ENCODE data around the gene DOK3.

DOK3 gene

DNA sequence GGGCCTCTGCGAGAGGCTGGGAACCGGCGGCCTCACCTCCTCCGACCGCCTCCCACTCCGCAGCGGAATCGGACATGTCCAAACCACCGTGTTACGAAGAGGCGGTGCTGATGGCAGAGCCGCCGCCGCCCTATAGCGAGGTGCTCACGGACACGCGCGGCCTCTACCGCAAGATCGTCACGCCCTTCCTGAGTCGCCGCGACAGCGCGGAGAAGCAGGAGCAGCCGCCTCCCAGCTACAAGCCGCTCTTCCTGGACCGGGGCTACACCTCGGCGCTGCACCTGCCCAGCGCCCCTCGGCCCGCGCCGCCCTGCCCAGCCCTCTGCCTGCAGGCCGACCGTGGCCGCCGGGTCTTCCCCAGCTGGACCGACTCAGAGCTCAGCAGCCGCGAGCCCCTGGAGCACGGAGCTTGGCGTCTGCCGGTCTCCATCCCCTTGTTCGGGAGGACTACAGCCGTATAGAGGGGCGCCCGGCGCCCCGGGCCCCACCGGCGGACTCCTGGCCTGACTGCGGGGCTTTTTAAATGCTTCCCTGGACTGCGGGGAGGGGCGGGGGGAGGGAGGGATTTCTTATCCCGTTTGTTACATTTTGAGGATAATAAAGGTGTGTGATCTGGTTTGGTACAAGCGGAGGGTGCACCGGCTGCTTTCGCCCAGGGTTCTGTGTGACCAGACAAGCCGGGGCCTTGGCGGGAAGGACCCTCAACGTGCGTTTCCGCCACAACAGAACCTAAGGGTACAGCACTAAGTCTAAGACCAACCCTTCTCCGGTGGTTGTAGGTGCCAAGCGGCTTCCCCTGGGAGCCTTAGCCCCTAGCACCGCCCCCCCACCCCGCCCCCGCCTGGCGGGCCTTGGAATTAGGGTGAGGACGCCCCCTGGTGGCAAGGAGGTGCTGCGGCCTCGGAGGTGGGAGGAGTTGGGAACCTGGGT, 53.7 kb downstream of the DOK3 start:
- TF ChIP-seq PATZ1 (CRISPR knock-in tag; IDR thresholded peaks at IDR 0.05; ENCODE audit: borderline replicate concordance) (no peak), PPARA (CRISPR knock-in tag; IDR thresholded peaks at IDR 0.05; ENCODE audit: borderline replicate concordance) (no peak), TSHZ2 (CRISPR knock-in tag; IDR thresholded peaks at IDR 0.05) (no peak), GLIS3 (CRISPR knock-in tag; IDR thresholded peaks at IDR 0.05) (peak; percentile 80), TCF4 (CRISPR knock-in tag; IDR thresholded peaks at IDR 0.05; ENCODE audit: borderline replicate concordance) (no peak), SNAI2 (CRISPR knock-in tag; IDR thresholded peaks at IDR 0.05) (no peak), POU6F1 (CRISPR knock-in tag; IDR thresholded peaks at IDR 0.05; ENCODE audit: borderline replicate concordance, low read depth) (0 out of 2 replicates have a peak, but pooled peaks have one; percentile 25)
- peak; percentile 37 for ATAC-seq

- peak; percentile 85 for TF ChIP-seq SNAI2 (CRISPR knock-in tag; IDR thresholded peaks at IDR 0.05)
- no peak for TF ChIP-seq ARNTL (CRISPR knock-in tag; IDR thresholded peaks at IDR 0.05; ENCODE audit: borderline replicate concordance, low read depth)
- peak; percentile 45; the same call in 1 of the 2 replicates for TF ChIP-seq TSHZ2 (CRISPR knock-in tag; IDR thresholded peaks at IDR 0.05)
- TF ChIP-seq, protein P1, sequence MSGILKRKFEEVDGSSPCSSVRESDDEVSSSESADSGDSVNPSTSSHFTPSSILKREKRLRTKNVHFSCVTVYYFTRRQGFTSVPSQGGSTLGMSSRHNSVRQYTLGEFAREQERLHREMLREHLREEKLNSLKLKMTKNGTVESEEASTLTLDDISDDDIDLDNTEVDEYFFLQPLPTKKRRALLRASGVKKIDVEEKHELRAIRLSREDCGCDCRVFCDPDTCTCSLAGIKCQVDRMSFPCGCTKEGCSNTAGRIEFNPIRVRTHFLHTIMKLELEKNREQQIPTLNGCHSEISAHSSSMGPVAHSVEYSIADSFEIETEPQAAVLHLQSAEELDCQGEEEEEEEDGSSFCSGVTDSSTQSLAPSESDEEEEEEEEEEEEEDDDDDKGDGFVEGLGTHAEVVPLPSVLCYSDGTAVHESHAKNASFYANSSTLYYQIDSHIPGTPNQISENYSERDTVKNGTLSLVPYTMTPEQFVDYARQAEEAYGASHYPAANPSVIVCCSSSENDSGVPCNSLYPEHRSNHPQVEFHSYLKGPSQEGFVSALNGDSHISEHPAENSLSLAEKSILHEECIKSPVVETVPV (CRISPR knock-in tag; IDR thresholded peaks at IDR 0.05) = no peak
- TF ChIP-seq ZNF70 (CRISPR knock-in tag; IDR thresholded peaks at IDR 0.05) = 0 out of 2 replicates have a peak, but pooled peaks have one; percentile 22
- no peak for TF ChIP-seq ZNF8 (CRISPR knock-in tag; IDR thresholded peaks at IDR 0.05)
- TF ChIP-seq ZFP3 (CRISPR knock-in tag; IDR thresholded peaks at IDR 0.05) = peak; percentile 68; the same call in 1 of the 2 replicates
- no peak for TF ChIP-seq TOX (CRISPR knock-in tag; IDR thresholded peaks at IDR 0.05; ENCODE audit: borderline replicate concordance)
- ATAC-seq = peak; percentile 31
Measured at GRCh38 chr5:177455036-177455660, 54.5 kb downstream of the DOK3 start.

- ATAC-seq = peak; percentile 55
- TF ChIP-seq ZNF565 (CRISPR knock-in tag; conservative IDR thresholded peaks at IDR 0.05; ENCODE audit: low read depth) = peak; percentile 81; the same call in 1 of the 2 replicates
- TF ChIP-seq SNAI2 (CRISPR knock-in tag; IDR thresholded peaks at IDR 0.05) = peak; percentile 51; the same call in 1 of the 2 replicates
- peak; percentile 72; the same call in 1 of the 2 replicates for TF ChIP-seq CSDC2 (CRISPR knock-in tag; IDR thresholded peaks at IDR 0.05)
- TF ChIP-seq ZFP3 (CRISPR knock-in tag; IDR thresholded peaks at IDR 0.05) = peak; percentile 65
- TF ChIP-seq, protein P2, sequence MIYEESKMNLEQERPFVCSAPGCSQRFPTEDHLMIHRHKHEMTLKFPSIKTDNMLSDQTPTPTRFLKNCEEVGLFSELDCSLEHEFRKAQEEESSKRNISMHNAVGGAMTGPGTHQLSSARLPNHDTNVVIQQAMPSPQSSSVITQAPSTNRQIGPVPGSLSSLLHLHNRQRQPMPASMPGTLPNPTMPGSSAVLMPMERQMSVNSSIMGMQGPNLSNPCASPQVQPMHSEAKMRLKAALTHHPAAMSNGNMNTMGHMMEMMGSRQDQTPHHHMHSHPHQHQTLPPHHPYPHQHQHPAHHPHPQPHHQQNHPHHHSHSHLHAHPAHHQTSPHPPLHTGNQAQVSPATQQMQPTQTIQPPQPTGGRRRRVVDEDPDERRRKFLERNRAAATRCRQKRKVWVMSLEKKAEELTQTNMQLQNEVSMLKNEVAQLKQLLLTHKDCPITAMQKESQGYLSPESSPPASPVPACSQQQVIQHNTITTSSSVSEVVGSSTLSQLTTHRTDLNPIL (CRISPR knock-in tag; IDR thresholded peaks at IDR 0.05; ENCODE audit: low read depth) = no peak
- TF ChIP-seq ZFP30 (CRISPR knock-in tag; IDR thresholded peaks at IDR 0.05) = peak; percentile 62; the same call in 1 of the 2 replicates
- no peak for TF ChIP-seq ISL1 (CRISPR knock-in tag; IDR thresholded peaks at IDR 0.05)
Measured at GRCh38 chr5:177454397-177455035, 55.1 kb downstream of the DOK3 start.

All from SK-N-SH treated with all-trans-retinoic acid at 6 μM for 48 hours (cell line).